Right renal cortex interstitium (tissue), 3 donors: ENCODE measurements around the gene IGLL1. TPM values are rescaled to one million over a fixed set of nuclear protein-coding genes. Genes with fewer than 3 reads are reported as not detected.
"Not testable (repeated sequence)": the region's sequence is repeated elsewhere in the genome, so short reads cannot be mapped to it uniquely, and the experiment has no call there.

Source experiments
- DNase-seq, 3 donors: peaks; one replicate each; pipeline ENCODE4 v3.0.0-alpha.2; 2013; ENCODE audit warnings: low read depth in 3 of 3, low spot score in 2 of 3
- polyA plus RNA-seq, 3 donors: library from polyadenylated mRNA; unstranded; fragments of 120-200 nt; gene quantifications; one replicate each; pipeline ENCODE4 v1.2.1, GENCODE V29; 2013; ENCODE audit not compliant: insufficient read length in 3 of 3

IGLL1 gene
- polyA plus RNA-seq, 3 donors: 0.53 to 1.6 (median 0.98) TPM

DNA sequence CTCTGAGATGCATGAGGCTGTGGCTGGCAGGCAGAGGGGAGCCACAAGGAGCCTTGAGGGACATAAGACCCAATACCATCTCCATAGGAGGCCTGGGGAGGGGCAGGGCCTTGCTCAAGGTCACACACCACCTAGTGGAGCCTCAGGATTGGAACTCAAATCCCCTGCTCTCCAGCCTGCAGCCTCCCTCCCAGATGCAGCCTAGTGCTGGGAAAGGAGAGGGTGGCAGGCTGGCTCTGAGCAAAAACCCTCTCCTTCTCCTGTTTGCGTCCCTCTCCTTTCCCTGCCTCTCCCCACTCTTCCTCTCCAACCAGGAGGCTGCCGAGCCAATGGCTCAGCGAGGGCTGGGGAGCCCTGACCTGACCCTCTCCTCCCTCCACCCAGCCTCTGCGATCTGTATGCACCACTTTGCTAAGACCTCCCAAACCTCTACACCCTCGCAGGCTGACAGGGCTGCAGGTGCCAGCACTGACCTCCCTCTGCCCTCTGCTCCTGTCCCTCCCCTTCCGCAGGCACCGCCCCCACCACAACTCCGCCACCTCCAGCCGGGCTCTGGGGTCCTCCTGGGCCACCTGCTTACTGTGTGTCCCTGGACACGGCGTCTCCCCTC lies 14.7 kb downstream of the IGLL1 start:
- no peak for DNase-seq

- no peak for DNase-seq
Observed at GRCh38 chr22:23564276-23564675, 15.8 kb downstream of the IGLL1 start.

DNA sequence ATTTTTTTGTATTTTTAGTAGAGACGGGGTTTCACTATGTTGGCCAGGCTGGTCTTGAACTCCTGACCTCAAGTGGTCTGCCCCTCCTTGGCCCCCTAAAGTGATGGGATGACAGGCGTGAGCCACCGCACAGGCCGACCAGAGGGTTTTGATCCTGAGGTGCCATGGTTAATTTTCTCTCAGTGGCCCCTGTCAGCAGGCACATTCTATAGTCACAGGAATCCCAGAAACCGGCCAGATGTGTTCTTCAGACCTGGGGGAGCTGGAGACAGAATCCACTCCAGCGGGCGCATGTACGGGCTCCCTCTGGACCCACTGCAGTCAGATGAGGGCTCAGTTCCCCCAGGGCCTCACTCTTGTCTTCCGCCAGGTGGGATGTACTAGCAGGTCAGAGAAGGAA lies 17.0 kb downstream of the IGLL1 start:
- no peak for DNase-seq

DNA sequence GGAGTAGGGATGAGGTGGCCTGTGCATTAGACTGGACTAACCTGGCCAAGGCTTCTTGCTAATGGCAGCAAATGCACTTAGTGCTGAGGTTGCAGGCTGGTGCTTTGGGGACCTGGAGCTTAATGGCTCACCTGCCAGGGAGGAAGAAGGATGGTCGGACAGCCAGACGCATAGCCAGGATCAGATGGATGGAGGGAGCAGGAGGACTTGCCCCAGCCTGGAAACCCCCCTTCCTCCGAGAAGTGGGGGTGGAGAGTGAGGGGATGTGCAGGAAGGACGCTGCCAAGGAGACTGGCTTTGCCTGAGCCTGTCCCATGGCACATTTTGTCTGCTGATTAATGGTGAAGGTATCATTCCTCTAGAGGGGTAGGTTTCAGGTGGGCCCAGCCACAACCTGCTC lies 17.9 kb downstream of the IGLL1 start:
- no peak for DNase-seq

GRCh38 chr22:23561025-23561510 lies 19.0 kb downstream of the IGLL1 start:
- not testable (repeated sequence) for DNase-seq

DNA sequence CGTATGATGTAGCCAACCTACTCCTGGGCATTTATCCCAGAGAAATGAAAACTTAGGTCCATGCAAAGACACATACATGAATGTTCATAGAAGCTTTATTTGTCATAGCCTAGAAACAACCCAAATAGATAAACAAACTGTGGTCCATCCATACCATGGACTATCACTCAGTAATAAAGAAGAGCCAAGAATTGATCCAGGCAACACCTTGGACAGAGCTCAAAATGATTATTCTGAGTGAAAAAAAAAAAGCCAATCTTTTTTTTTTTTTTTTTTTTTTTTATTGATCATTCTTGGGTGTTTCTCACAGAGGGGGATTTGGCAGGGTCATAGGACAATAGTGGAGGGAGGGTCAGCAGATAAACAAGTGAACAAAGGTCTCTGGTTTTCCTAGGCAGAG lies 19.9 kb downstream of the IGLL1 start:
- not testable (repeated sequence) for DNase-seq

DNA sequence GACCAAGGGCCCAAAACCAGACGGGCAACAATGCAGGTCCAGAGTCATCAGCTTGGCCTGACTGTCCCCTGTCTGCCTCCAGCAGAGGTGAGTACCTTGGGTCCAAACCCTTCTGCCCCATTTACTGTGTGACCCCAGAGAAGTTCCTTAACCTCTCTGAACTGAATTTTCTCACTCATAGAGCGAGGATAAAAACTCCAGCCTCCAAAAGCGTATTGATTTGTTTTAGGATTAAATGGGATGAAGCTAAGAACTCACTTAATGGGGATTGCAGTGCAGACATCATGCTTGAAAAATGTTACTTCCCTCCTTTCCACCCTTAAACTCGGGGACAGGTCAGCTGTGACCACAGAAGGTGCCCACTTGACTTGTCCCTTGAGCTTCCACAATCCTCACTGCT lies 22.6 kb downstream of the IGLL1 start:
- DNase-seq: no peak

DNA sequence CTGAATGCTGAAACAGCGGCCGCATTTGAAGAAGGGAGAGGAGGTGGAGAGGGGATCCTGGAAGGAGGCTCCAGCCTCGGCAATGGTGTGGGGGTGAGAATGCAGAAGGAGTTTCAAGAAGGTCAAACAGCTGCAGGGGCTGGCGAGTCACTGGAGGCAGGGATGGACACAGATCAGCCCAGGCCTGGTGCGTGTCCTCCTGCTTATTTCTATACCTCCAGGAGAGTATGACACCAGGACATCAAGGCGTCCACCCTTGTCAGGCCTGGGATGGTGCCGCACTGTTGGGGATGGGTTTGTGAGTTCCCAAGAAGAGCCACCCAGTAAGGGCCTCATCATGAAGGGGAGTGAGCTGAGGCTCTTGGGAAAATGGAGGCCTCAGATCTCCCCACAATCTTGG lies 23.1 kb downstream of the IGLL1 start:
- no peak for DNase-seq

DNA sequence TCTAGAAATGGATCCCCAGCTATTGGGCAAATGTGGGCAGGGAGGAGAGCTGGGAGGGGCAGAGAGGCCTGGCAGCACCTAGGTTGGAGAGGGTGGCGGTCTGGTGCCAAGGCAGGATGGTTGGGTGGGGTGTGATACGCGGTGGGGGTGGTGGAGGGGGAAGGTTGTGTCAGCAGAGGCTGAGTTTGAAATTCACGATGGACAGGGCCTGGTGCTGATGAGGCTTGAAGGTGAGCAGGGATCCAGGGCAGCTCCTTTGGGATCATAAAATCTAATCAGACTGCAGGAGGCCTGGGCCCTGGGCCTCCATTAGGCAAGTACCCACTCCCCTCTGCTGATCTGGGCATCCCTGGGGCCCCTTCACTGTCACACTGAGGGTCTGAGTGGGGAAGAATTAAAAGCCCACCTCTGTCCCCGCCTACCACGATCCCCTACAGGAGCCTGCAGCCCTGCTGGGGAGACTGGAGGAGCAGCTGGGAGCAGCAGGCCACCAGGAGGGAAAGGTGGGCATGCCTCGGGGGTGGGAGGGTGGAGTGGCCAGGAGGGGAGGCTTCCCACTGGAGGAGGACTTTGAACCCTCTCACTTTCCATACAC lies 24.0 kb downstream of the IGLL1 start:
- DNase-seq: no peak

GRCh38 chr22:23555118-23555517 lies 25.0 kb downstream of the IGLL1 start:
- no peak for DNase-seq

DNA sequence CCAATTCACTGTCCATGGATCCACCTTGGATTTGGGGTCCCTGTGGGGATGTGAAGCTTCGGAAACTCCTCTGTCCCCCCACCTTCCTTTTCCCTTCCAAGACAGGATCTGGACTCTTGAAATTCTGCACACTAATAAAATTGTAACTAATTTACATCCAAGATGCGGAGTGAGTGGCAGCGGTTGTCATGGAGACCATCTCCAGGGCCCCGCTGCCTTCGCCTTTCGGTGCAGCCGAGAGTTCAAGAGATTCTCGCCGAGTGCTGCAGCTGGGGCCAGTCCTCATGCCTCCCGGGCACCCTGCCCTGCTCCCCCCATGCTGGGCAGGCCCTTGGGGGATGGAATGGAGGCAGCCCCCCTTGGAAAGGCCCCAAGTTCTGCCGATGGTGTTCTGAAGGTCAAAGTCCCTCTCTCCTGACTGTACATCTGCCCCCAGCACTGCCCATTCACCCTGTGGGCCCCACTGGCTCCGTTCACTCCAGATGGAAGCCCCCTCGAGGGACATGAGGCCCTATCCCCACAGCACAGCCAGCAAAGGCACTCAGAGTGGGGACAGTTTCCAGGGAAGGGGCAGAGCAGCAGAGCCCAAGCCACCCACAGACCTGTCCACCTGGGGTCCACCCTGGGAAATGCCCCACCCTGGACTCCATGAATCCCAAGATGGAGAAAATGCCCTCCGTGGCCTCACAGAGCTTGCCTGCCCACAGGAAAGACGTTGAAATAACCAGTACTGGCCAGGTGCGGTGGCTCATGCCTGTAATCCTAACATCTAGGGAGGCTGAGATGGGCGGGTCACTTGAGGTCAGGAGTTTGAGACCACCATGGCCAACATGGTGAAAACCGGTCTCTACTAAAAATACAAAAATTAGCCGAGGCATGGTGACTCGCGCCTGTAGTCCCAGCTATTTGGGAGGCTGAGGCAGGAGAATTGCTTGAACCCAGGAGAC lies 25.9 kb downstream of the IGLL1 start:
- no peak for DNase-seq

- DNase-seq: no peak
Observed at GRCh38 chr22:23553438-23553837, 26.7 kb downstream of the IGLL1 start.

DNA sequence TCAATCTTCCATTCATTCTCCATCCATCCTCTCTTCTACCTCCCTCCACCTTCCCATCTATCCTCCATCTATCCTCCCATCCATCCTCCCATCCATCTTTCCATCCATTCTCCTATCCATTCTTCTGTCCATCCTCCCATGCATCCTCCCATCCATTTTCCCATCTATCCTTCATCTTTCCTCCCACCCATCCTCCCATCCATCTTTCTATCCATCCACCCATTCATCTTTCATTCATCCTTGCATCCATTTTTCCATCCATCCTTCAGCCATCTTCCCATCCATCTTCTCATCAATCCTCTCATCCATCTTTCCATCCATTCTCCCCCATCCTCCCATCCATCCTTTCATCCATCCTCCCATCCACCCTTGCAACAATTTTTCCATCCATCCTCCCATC lies 27.5 kb downstream of the IGLL1 start:
- DNase-seq: no peak

DNA sequence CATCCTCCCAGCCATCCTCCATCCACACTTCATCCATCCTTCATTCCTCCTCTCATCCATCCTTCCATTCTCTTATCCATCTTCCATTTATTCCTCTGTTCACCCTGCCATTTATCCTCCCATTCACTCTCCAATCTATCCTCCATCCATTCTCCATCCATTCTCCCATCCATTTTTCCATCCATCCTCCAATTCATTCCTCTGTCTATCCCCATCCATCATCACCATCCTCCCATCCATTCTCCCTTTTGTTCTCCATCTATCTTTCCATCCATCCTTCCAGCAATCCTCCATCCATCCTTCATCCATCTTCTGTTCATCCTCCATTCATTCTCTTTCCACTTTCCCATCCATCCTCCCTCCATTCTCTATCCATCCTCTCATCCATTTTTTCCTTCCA lies 28.7 kb downstream of the IGLL1 start:
- DNase-seq: no peak

GRCh38 chr22:23550049-23550650 lies 29.9 kb downstream of the IGLL1 start:
- DNase-seq: no peak

GRCh38 chr22:23549198-23549595 lies 30.9 kb downstream of the IGLL1 start:
- DNase-seq: no peak

GRCh38 chr22:23548501-23549197 lies 31.4 kb downstream of the IGLL1 start:
- DNase-seq: no peak

DNA sequence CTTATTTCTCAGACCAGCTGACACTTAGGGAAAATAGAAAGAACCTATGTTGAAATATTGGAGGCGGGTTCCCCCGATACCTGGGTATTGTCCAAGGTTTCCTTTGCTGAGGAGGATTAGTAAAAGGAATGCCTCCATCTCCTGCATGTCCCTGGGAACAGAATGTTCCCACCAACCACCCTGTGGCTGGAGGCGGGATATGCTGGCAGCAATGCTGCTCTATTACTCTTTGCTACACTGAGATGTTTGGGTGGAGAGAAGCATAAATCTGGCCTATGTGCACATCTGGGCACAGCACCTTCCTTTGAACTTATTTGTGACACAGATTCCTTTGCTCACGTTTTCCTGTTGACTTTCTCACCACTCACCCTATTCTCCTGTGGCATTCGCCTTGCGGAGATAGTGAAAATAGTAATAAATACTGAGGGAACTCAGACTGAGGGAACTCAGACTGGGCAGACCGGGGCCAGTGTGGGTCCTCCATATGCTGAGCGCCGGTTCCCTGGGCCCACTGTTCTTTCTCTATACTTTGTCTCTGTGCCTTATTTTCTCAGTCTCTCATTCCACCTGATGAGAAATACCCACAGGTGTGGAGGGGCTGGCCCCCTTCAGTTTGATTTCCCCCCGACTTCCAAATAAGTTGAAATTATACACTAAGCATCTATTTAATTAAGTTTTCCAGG lies 32.1 kb downstream of the IGLL1 start:
- DNase-seq: no peak

GRCh38 chr22:23547382-23547781 lies 32.7 kb downstream of the IGLL1 start:
- not testable (repeated sequence) for DNase-seq

GRCh38 chr22:23544852-23545251 lies 35.2 kb downstream of the IGLL1 start:
- no peak for DNase-seq
